Urothelium cell line (cell line): ENCODE measurements around the gene CALCB.

ENCODE experiments used
- DNase-seq: peaks from one replicate; pipeline ENCODE4 v3.0.0; 2011; ENCODE audit warnings: low spot score, mixed read lengths
- FAIRE-seq: peaks from 2 replicates; lab custom pipeline; 2011; peaks lifted over from hg19 to GRCh38; lab: Jason Lieb, UNC

The CALCB gene

DNA sequence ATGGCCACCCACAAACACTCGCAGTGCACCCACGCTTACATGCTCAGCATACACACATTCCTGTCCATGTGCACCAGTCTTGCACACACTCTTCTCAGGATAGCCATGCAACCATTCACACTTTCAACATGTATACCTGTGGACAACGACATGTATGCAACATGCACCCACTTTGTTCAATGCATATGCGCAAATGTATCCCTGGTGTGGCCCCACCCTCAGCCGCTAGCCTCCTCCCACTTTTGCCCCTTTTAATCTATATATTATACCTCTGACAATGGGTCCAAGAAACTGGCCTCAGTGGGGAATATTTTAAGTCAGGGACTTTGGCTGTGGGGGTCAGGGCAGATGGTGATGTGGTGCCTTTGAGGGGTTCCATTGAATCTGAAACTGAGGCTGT lies 42.3 kb downstream of the CALCB start:
- DNase-seq = no peak
- no peak for FAIRE-seq

DNA sequence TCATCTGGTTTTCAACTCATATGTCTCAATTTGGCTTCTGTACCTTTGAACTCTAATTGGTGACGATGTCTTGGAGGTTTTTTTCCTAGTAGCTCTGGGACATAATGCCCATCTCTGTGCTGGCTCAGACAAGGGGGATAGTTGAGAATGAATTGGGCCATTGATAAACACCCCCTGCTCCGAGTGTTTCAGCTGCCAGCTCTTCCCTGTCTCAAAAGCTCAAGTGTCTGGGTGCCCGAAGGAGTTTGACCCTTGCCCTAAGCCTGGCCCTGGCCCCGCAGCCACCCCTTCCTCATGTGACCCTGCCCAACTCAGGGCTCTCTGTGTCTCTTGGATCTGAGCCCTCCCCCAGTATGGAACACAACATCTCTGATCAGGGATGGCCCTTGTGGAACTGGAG lies 44.4 kb downstream of the CALCB start:
- DNase-seq (no peak), FAIRE-seq (no peak)

DNA sequence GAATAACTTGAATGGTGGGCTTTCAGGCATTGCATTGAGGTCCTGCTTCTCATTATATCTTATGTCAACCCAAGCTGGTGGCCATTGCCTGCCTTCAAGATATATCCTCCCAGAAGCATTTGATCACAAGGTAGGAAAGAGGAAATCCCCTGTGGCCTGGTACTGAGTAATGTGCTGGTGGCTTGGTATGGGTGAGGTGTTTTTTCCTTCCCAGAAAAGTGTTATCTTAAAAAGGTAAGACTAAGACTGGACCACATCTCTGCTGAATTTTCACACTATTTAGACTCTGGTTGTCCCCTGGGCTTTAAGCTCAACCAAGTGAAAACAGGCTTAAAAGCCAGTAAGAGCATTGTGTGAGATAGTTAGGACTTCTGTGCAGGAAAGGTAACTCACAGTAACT lies 45.0 kb downstream of the CALCB start:
- no peak for FAIRE-seq

DNA sequence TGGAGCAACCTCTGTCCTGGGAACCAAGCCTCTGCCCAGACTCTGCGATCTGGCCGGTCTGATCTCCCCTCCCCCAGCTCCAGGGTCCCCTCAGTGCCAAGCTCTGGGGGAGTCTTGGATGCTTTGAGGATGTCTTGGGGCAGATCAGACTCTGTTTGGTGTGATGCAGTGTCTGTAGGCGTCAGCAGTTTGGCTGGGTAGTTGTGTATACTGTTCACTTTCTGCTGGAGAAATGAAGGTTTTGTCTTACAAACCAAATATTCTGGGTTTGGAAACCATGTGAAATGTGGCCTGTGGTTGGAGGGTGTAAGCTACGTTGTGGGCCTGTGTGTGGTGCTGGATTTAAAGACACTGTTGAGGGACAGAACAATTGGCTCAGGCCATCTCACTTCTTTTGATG lies 46.0 kb downstream of the CALCB start:
- FAIRE-seq (no peak), DNase-seq (no peak)

More for the DNA sequence above, 45.0 kb downstream of the CALCB start:
- DNase-seq = no peak

GRCh38 chr11:15119826-15120225 lies 46.4 kb downstream of the CALCB start:
- no peak for FAIRE-seq

DNA sequence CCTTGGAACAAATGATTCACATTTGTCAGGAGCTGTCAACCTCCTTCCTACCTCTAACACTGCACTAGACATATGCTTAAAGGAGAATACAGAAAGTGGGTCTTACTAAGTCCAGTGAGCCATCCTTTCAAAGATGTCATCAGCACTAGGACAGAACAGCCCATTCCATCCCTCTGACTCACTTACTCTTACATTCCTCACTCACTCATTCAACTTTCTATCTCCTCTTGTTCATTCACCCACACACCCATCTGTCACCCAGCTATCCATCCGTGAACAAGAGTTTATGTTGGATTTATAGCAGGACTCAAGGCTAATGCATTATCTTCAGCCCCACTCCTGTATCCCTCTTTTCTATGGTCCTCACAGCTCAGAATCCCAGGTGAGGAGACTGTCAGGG lies 50.5 kb downstream of the CALCB start:
- peak; percentile 76 for DNase-seq
- peak; percentile 74 for FAIRE-seq

More at GRCh38 chr11:15119826-15120225, 46.4 kb downstream of the CALCB start:
- no peak for DNase-seq

DNA sequence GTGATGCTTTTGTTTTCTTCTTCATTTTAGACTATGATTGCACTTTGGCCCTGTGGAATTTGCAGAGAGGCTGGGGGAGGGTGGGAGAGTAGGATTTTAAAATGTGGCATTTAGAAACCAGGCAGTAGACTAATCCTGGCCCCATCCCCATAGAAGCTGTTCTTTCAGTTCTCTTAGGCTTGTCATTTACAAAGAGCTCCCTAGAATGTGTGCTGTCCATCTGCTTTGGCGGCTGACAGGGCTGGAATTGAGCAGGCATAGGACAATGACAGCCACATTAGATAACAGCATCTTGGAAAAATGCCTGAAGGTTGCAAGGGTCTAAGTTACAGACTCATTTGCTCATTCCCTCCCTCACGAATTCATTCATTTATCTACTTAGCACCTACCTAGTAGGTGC lies 51.1 kb downstream of the CALCB start:
- FAIRE-seq (no peak), DNase-seq (no peak)

GRCh38 chr11:15127341-15127740 lies 53.9 kb downstream of the CALCB start:
- DNase-seq (no peak), FAIRE-seq (no peak)
